ENCODE results near the gene GATM.

GATM gene

DNA sequence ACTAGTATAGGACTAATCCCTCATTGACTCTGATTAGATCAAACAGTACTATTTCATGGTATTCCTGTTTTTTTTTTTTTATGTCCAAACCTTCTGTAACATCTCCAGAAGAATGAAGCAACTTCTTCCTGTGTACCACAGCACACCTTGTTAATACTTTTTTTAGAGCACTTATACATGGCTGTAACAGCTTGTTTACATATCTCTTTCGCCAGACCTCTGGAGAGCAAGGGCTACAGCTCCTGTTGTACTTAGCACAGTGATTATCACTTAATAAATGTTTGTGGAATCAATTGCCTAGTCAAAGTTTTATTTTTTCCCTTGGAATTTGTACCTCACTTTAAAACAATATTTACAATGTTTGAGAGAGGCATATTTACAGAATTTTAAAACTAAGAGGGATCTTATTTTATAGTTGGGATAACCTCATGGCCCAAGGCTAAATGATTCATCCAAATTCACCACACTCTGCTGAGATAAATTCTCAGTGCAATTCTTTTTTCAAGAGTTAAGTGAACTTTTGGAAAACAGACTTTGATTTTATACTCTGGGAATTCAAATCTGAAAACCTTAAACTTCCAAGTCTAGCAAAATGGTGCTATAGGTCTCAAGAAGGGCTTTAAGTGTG, 9.2 kb upstream of the GATM start:
- Histone ChIP-seq H3K27me3 (ENCODE audit: control insufficient read depth in 1 of 2, insufficient read depth in 2 of 2, low read length in 2 of 2) (no peaks in the 10 kb centered on the region), H3K9ac (ENCODE audit: low read length in 2 of 2) (no peak overlapping the region), H3K36me3 (ENCODE audit: control insufficient read depth in 2 of 2, insufficient read depth in 2 of 2, low read length in 2 of 2) (no peaks in the 10 kb centered on the region), H3K9me3 (ENCODE audit: control insufficient read depth in 2 of 2, low read length in 2 of 2) (no peaks in the 10 kb centered on the region), H3K4me3 (ENCODE audit: low read length in 2 of 2) (no peak overlapping the region), H3K27ac (ENCODE audit: low read length) (no peak overlapping the region), H3K4me1 (ENCODE audit: control insufficient read depth, insufficient read depth, low read length) (no peaks in the 10 kb centered on the region)

DNA sequence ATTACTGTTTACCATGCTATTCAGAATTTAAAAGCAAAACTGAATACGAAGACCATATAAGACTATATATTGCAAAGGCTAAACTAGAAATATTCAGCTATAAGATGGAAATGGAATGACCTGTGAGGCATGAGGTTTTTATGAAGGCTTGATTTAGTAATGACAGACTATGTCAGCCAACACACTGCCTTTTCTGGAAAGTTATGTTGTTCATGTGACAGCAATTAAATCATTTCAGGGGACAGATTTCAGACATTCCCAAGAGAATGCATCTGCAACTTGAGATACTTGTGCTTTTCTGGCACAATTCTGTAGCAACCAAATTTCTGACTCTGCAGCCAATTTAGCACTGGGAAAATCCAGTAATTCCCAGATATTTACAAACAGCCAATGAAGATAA, 8.6 kb upstream of the GATM start:
- Histone ChIP-seq H3K4me1 (ENCODE audit: control insufficient read depth, insufficient read depth, low read length) (no peaks in the 10 kb centered on the region), H3K9ac (ENCODE audit: low read length in 2 of 2) (no peak overlapping the region), H3K36me3 (ENCODE audit: control insufficient read depth in 2 of 2, insufficient read depth in 2 of 2, low read length in 2 of 2) (no peaks in the 10 kb centered on the region), H3K27ac (ENCODE audit: low read length) (no peak overlapping the region), H3K9me3 (ENCODE audit: control insufficient read depth in 2 of 2, low read length in 2 of 2) (no peaks in the 10 kb centered on the region), H3K27me3 (ENCODE audit: control insufficient read depth in 1 of 2, insufficient read depth in 2 of 2, low read length in 2 of 2) (no peaks in the 10 kb centered on the region), H3K4me3 (ENCODE audit: low read length in 2 of 2) (no peak overlapping the region)

DNA sequence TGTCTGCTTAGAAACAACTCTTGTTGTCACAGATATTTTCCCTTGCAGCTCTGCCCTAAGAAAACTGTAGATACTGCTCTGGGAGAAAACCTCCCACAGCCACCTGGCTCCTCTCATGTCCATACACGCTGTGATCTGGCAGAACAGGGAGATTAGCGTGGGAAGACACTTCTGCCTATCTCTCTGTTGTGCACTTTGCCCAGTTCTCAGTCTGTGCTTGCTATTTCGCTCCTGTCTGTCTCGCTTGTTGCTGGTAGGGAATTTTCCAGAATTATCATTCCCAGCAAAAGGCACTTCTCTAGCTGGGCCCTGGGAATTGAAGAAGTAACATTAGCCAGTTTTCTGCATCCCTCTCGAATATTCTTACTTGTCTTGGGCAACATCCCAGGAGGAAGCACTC, 8.1 kb upstream of the GATM start:
- Histone ChIP-seq H3K9ac (ENCODE audit: low read length in 2 of 2) (no peak overlapping the region), H3K4me3 (ENCODE audit: low read length in 2 of 2) (no peak overlapping the region), H3K27ac (ENCODE audit: low read length) (no peak overlapping the region), H3K4me1 (ENCODE audit: control insufficient read depth, insufficient read depth, low read length) (no peaks in the 10 kb centered on the region), H3K36me3 (ENCODE audit: control insufficient read depth in 2 of 2, insufficient read depth in 2 of 2, low read length in 2 of 2) (no peaks in the 10 kb centered on the region), H3K27me3 (ENCODE audit: control insufficient read depth in 1 of 2, insufficient read depth in 2 of 2, low read length in 2 of 2) (no peaks in the 10 kb centered on the region), H3K9me3 (ENCODE audit: control insufficient read depth in 2 of 2, low read length in 2 of 2) (no peaks in the 10 kb centered on the region)

DNA sequence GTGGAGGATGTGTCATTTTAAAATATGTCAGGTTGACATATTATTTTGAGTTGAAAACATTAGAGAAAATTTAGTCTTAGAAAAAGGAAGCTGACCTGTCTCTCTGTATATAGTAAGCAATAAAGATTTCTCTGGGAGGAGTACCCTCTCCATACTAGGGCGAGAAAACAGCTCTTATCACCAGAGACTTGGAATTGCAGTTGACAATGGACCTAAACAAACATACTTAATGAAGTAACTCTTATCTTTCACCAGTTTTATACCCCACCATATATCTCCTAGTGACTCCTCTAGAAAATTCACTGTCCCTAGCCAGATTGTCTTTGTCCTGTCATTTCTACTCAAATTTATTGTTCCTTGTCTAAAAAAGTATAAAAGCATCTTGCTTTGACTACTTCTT, 7.2 kb upstream of the GATM start:
- no peak overlapping the region for H3K27ac ChIP-seq (ENCODE audit: low read length)
- no peaks in the 10 kb centered on the region for H3K27me3 ChIP-seq (ENCODE audit: control insufficient read depth in 1 of 2, insufficient read depth in 2 of 2, low read length in 2 of 2)
- no peaks in the 10 kb centered on the region for H3K9me3 ChIP-seq (ENCODE audit: control insufficient read depth in 2 of 2, low read length in 2 of 2)
- H3K9ac ChIP-seq (ENCODE audit: low read length in 2 of 2), result no peak overlapping the region
- no peaks in the 10 kb centered on the region for H3K36me3 ChIP-seq (ENCODE audit: control insufficient read depth in 2 of 2, insufficient read depth in 2 of 2, low read length in 2 of 2)
- H3K4me1 ChIP-seq (ENCODE audit: control insufficient read depth, insufficient read depth, low read length), result no peaks in the 10 kb centered on the region
- no peak overlapping the region for H3K4me3 ChIP-seq (ENCODE audit: low read length in 2 of 2)

DNA sequence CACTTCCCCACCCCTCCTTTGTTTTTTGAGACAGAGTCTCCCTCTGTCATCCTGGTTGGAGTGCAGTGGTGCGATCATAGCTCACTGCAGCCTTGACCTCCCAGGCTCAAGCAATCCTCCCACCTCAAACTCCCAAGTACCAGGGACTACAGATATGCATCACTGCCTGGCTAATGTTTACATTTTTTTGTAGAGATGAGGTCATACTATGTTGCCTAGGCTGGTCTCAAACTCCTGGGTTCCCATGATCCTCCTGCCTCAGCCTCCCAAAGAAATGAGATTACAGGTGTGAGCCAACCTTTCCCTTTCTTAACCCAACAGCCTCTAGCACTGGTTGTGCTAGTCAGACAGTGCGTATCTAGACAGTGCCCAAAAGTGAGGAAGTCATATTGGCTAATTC, 6.4 kb upstream of the GATM start:
- Histone ChIP-seq H3K4me1 (ENCODE audit: control insufficient read depth, insufficient read depth, low read length) (no peaks in the 10 kb centered on the region), H3K27ac (ENCODE audit: low read length) (no peak overlapping the region), H3K36me3 (ENCODE audit: control insufficient read depth in 2 of 2, insufficient read depth in 2 of 2, low read length in 2 of 2) (no peaks in the 10 kb centered on the region), H3K9ac (ENCODE audit: low read length in 2 of 2) (no peak overlapping the region), H3K4me3 (ENCODE audit: low read length in 2 of 2) (no peak overlapping the region), H3K9me3 (ENCODE audit: control insufficient read depth in 2 of 2, low read length in 2 of 2) (no peaks in the 10 kb centered on the region), H3K27me3 (ENCODE audit: control insufficient read depth in 1 of 2, insufficient read depth in 2 of 2, low read length in 2 of 2) (no peaks in the 10 kb centered on the region)

DNA sequence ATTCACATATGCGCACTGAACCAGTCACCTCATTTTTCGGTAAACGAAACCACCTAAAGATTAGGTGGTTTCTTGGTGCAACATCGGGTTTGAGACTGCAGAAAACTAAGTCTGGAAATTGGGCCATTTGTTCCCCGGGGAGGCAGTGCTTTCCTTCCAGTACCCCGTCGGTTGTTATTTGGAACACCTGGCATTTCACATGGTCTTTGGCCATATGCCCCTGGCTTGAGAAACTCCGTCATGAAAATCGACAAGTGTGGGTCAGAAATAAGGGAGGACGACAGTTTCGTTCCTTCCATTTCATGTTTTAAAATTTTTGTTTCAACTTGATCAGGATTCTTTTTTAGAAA, 544 bp upstream of the GATM start:
- Histone ChIP-seq H3K9ac (ENCODE audit: low read length in 2 of 2) (peak overlapping the region; percentile 68 to 80), H3K4me3 (ENCODE audit: low read length in 2 of 2) (peak overlapping the region; percentile 84 to 87), H3K4me1 (ENCODE audit: control insufficient read depth, insufficient read depth, low read length) (peaks cover 26% of the 10 kb centered on the region), H3K9me3 (ENCODE audit: control insufficient read depth in 2 of 2, low read length in 2 of 2) (no peaks in the 10 kb centered on the region), H3K27me3 (ENCODE audit: control insufficient read depth in 1 of 2, insufficient read depth in 2 of 2, low read length in 2 of 2) (no peaks in the 10 kb centered on the region), H3K27ac (ENCODE audit: low read length) (peak overlapping the region; percentile 87), H3K36me3 (ENCODE audit: control insufficient read depth in 2 of 2, insufficient read depth in 2 of 2, low read length in 2 of 2) (peaks cover 10 to 13% of the 10 kb centered on the region in 2 donors)

DNA sequence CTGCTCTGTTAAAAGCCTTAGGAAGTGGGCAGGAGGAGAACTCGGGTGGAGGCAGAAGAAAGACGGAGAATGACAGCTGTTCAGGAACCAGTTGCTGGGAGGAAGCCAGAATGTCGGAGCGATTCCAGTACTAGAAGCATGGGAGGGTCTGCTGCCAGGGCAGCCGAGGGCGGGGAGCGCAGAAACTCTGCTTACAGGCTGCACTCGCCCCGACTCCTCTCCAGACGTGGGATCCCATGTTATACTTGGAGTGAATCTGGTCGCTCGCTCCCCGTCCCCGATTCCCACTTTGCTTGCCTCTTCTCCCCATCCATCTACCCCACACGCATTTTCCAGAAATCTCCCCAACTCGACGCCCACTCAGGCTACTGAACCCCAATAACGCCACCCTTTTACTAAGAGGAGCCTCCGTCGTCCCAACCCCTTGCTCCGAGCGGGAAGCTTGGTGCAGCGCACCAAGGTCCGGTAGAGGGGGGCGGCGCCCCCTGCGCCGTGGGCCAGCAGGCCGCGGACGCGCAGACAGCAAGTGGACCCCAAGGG, 665 bp downstream of the GATM start:
- H3K27ac ChIP-seq (ENCODE audit: low read length), result peak overlapping the region; percentile 87
- peak overlapping the region; percentile 68 to 76 for H3K9ac ChIP-seq (ENCODE audit: low read length in 2 of 2)
- peaks cover 26% of the 10 kb centered on the region for H3K4me1 ChIP-seq (ENCODE audit: control insufficient read depth, insufficient read depth, low read length)
- peaks cover 10 to 14% of the 10 kb centered on the region in 2 donors for H3K36me3 ChIP-seq (ENCODE audit: control insufficient read depth in 2 of 2, insufficient read depth in 2 of 2, low read length in 2 of 2)
- peak overlapping the region; percentile 84 to 87 for H3K4me3 ChIP-seq (ENCODE audit: low read length in 2 of 2)
- no peaks in the 10 kb centered on the region for H3K9me3 ChIP-seq (ENCODE audit: control insufficient read depth in 2 of 2, low read length in 2 of 2)
- no peaks in the 10 kb centered on the region for H3K27me3 ChIP-seq (ENCODE audit: control insufficient read depth in 1 of 2, insufficient read depth in 2 of 2, low read length in 2 of 2)

DNA sequence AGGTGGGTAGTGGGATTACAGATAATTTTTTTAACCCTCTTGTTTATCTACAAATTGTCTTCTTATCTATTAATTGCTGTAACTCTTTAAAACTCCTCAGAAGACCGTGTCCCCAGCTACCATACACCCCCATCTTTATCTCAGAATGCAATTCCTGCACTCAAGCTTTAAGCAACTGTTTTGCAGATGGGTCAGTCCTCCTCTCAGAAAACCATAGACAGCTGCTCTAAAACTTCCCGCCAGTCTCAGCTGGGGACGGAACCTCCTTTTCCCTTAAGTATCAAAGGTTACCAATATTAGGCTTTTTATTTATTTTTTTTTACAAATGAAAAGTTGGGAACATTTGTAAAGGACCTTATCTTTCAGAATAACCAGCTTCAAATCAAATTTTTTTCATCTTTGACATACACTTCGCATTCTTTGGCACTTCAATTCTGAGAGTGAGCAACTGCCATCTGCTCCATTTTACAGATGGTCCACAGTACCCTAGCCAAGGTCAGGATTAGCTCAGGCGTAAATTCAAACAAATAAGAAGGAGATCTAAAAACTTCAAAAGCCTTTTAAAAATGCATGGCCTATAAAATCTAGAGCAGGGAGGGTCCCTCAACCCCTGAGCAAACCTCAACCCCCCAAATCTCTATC, 1.3 kb downstream of the GATM start:
- peaks cover 14 to 17% of the 10 kb centered on the region in 2 donors for H3K36me3 ChIP-seq (ENCODE audit: control insufficient read depth in 2 of 2, insufficient read depth in 2 of 2, low read length in 2 of 2)
- peak overlapping the region; percentile 84 to 87 for H3K4me3 ChIP-seq (ENCODE audit: low read length in 2 of 2)
- peak overlapping the region; percentile 87 for H3K27ac ChIP-seq (ENCODE audit: low read length)
- H3K27me3 ChIP-seq (ENCODE audit: control insufficient read depth in 1 of 2, insufficient read depth in 2 of 2, low read length in 2 of 2), result no peaks in the 10 kb centered on the region
- no peaks in the 10 kb centered on the region for H3K9me3 ChIP-seq (ENCODE audit: control insufficient read depth in 2 of 2, low read length in 2 of 2)
- peaks cover 26% of the 10 kb centered on the region for H3K4me1 ChIP-seq (ENCODE audit: control insufficient read depth, insufficient read depth, low read length)
- peak overlapping the region; percentile 68 to 76 for H3K9ac ChIP-seq (ENCODE audit: low read length in 2 of 2)

DNA sequence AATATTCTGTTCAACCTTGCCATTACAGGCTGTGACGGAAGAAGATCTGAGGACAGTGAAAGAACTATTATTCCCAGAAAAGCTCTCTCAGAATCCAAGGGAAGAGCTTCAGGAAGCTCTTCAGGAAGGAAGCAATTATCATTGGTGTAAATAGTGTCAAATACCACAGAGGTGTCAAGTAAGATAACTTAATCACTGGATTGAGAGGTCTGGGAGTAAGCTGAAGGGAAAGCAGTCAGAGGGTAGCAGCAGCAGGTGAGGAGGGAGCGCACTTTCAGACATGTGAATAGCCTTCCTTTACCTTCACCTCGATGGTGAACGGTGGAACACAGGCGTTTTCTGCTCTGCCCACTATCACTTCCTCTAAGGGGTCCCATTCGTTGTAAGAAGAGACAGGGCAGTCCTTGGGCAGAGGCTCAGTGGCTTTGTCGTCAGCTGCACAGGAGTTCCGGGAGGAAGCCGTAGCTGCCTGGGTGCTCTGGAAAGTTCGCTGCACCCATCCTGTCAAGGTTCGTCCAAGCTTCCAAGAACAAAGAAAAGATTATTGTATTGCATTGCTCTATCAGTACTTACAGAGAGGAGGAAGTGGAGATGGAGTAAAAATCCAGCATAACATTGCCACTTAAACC, 1.9 kb downstream of the GATM start:
- H3K27me3 ChIP-seq (ENCODE audit: control insufficient read depth in 1 of 2, insufficient read depth in 2 of 2, low read length in 2 of 2), result no peaks in the 10 kb centered on the region
- peak overlapping the region; percentile 13 to 87 for H3K4me3 ChIP-seq (ENCODE audit: low read length in 2 of 2)
- no peak overlapping the region for H3K27ac ChIP-seq (ENCODE audit: low read length)
- H3K4me1 ChIP-seq (ENCODE audit: control insufficient read depth, insufficient read depth, low read length), result peaks cover 26% of the 10 kb centered on the region
- peaks cover 14 to 19% of the 10 kb centered on the region in 2 donors for H3K36me3 ChIP-seq (ENCODE audit: control insufficient read depth in 2 of 2, insufficient read depth in 2 of 2, low read length in 2 of 2)
- peak overlapping the region in 1 of 2 donors; percentile 7 for H3K9ac ChIP-seq (ENCODE audit: low read length in 2 of 2)
- no peaks in the 10 kb centered on the region for H3K9me3 ChIP-seq (ENCODE audit: control insufficient read depth in 2 of 2, low read length in 2 of 2)

DNA sequence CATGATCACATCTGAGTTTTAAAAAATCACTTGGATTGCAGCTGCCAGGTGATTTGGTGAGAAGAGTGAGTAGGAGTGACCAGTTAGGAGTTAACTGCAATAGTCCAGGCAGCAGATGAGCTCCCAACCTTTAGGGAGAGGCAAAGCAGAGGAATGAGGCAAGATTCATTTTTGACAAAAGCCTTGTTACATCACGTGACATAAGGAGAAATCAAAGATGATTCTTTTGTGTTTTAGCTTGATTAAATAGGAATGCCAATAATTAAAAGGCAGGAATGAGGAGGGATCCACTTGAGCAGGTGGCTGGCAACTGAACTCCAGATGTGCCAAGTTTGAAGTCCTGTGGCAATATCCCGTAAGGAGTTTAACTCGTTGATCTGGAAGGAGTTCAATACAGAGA, 2.5 kb downstream of the GATM start:
- Histone ChIP-seq H3K9me3 (ENCODE audit: control insufficient read depth in 2 of 2, low read length in 2 of 2) (no peaks in the 10 kb centered on the region), H3K27me3 (ENCODE audit: control insufficient read depth in 1 of 2, insufficient read depth in 2 of 2, low read length in 2 of 2) (no peaks in the 10 kb centered on the region), H3K4me1 (ENCODE audit: control insufficient read depth, insufficient read depth, low read length) (peaks cover 26% of the 10 kb centered on the region), H3K4me3 (ENCODE audit: low read length in 2 of 2) (peak overlapping the region in 1 of 2 donors; percentile 87), H3K27ac (ENCODE audit: low read length) (no peak overlapping the region), H3K9ac (ENCODE audit: low read length in 2 of 2) (peak overlapping the region in 1 of 2 donors; percentile 36), H3K36me3 (ENCODE audit: control insufficient read depth in 2 of 2, insufficient read depth in 2 of 2, low read length in 2 of 2) (peaks cover 16 to 19% of the 10 kb centered on the region in 2 donors)

DNA sequence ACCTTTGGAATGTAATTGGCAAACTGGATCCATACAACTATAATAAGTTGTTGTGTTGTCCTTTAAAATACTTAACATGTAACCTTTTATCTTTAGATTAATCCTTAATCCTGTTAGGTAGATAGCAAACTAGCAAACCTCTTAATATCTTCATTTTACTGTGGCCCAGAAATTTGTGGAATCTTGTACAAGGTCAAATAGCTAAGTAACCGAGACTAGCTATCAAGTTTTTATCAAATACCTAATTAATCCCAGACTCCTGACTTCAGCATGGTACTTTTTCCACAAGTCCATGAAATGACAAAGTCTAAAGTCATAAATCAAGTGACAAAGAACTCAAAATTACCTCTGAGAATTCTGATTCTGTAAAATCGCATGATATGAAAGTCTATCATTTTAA, 4.4 kb downstream of the GATM start:
- H3K27me3 ChIP-seq (ENCODE audit: control insufficient read depth in 1 of 2, insufficient read depth in 2 of 2, low read length in 2 of 2), result no peaks in the 10 kb centered on the region
- H3K4me1 ChIP-seq (ENCODE audit: control insufficient read depth, insufficient read depth, low read length), result peaks cover 26% of the 10 kb centered on the region
- H3K9ac ChIP-seq (ENCODE audit: low read length in 2 of 2), result no peak overlapping the region
- H3K36me3 ChIP-seq (ENCODE audit: control insufficient read depth in 2 of 2, insufficient read depth in 2 of 2, low read length in 2 of 2), result peaks cover 18 to 24% of the 10 kb centered on the region in 2 donors
- no peak overlapping the region for H3K4me3 ChIP-seq (ENCODE audit: low read length in 2 of 2)
- no peaks in the 10 kb centered on the region for H3K9me3 ChIP-seq (ENCODE audit: control insufficient read depth in 2 of 2, low read length in 2 of 2)
- H3K27ac ChIP-seq (ENCODE audit: low read length), result no peak overlapping the region
